GM18508 (cell line): ENCODE results near the gene EMD.

ENCODE experiments used
- ATAC-seq: cut with Tn5 transposase; IDR thresholded peaks from one replicate; pipeline ENCODE4 v1.9.1; 2021; ENCODE audit warnings: moderate number of reproducible peaks; ENCODE audit not compliant: insufficient read depth, unreplicated experiment

Gene EMD

DNA sequence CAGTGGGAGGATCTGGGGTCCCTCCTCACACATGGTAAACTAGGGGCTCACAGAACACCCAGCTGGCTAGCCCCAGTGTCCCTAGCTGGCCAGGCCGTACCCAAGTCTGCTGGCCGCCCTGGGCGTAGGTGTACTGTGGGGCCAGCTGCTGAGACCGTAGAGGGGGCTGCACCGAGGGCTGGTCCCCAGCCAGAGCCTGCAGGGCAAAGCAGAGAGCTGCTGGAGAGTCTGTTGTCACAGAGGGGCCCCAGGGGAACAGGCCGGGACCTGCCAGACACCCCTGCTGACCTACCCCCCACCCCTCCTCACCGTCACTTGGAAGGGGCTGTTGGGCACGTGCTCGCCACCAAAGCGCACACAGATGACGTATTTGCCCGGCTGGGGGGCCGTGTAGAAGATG lies 24.6 kb upstream of the EMD start:
- ATAC-seq = no peak

DNA sequence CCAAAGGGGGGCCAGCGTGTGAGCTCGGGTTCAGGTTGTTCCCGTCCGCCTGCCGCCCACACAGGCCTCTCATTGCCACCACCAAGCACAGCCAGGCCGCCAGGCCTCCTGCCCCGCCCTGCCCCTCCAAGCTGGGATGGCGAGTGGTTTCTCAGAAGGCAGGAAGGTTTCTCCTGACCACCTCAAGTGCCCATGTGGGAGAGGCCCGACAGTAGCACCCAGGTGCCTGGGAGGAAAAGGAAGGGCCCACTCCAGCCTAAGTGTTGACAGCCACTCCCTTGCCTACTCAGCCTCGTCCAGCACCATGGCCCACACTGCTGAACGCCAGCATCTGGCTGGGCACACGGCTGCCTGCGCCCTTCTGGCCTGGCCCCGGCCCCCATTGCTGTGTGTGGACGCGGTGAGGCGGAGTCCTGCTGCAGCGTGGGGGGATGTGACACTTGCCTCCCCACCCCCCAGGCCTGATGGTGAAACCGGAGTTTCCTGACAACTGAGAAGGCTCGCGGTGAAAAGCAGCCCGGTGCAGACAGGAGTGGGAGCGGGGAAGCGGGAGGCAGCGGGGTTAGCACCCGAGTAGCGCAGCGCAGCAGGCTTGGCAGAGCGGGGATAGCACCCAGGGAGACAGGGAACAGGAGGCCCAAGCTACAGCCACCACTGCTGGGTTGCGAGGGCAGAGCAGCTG lies 23.9 kb upstream of the EMD start:
- ATAC-seq = no peak

DNA sequence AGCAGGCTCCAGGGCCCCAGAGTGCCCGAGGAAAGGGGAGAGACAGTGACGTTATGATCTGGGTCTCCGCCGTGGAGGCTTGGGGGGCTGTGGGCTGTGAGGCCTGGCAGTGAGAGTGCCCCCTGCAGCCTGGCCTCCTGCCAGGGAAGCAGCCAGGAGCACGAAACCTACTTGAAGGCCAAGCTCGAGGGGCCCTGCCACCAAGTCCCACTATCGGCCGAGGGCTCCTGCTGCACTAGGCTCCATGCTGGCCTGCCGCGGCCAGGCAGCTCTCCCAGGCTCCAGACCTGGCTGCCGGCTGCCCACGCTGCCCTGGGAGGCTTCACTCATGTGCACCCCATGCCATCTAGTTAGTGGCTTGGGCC lies 23.3 kb upstream of the EMD start:
- ATAC-seq = no peak

DNA sequence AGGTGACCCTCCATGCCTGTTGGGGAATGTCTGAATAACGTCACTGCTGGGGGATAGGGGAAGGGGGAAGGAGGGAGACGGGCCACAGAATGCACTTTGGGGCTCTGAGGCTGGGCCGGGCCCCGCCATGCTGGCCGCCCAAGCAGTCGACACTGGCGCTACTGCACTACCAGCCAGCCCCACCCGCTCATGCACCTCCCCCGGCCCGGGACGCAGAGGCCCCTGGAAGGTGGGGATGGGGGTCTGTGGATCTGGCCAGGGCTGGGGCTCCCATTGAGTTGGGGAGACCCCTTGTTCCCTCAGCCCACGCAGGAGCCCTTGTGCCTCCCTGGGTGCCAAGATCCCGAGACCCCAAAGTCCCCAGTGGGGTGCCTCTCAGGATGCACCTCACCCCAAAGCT lies 22.5 kb upstream of the EMD start:
- no peak for ATAC-seq

DNA sequence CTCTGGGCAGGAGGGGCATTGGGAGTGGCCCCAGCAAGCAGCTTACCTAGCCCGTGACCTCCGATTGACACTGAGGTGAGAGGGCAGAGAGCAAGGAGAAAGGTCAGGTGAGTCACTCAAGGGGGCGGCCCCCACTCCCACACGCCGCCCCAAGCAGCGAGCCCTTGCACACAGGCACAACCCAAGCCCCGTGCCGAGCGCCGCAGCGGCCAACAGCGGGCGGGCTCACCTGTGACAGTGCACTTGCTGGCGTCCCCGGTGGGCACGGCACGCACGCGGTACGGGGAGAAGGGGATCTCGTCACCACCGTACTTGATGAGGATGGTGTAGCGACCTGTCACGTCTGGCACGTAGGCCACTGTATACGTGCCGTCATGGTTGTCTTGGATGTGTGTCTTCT lies 21.9 kb upstream of the EMD start:
- no peak for ATAC-seq

DNA sequence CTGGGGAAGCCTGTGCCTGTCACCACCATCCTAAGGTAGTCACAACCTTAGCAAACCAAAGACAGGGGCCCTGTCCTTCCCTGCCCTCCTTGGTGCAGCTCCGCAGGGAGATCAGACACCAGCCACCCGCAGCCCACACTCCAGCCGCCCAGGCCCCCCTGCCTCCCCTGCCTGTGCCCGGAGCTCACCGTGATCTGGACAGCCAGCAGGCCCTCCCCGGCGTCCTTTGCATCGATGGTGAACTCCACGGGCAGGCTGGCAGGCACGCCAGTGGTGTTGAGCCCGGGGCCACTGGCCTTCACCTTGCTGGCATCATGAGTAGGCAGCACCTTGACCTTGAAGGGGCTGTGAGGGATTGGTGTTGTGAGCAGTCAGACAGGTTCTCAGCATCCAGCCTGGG lies 21.1 kb upstream of the EMD start:
- ATAC-seq = no peak

DNA sequence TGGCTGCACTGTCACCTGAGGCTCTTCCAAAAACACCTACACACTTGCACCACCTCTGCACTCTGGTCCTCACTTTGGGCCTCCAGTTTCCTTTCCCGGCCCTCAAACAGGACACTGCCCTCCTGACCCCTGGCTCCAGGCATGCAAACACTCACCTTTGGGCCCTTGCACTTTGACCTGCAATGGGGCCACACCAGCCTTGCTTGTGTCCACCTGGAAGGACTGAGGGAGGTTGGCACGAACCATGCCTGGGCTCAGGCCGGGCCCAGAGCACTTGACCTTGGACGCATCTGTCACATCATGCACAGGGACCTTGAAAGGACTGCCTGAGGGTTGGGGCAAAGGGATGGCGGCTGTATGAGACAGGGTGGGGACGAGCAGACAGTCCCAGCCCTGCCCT lies 20.3 kb upstream of the EMD start:
- no peak for ATAC-seq

DNA sequence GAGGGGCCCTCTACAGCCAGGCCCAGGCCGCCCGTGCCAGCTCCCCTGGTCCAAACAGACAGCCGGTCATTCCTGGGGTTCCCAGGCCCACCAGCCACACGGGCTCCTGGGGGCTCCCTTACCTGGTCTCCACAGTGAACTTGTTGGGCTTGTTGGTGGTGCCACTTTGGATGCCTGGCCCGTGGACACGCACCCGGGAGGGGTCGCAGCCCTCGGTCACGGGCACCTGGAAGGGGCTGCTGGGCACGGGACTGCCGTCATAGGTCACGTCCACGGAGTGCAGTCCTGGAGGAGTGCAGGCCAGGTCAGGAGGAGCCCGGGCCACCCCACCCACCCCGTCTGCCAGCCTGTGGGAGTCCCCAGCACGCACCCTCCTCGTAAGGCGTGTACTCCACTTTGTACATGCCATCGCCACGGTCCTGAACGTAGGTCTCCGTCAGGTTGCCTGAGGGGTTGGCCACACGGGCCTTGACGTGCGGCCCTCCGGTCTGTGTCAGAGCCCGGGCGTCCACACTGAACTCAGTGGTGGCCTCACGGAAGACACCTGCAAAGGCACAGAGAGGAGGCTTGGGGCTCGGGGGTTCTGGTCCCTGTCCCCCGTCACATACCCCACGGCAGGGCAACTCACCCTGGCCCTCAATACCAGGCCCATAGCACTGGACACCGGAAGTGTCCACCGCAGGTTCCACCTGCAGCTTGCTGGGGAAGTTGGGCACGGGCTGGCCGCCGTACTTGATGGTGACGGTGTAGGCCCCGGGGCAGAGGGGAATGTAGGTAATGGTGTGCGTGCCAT lies 19.5 kb upstream of the EMD start:
- no peak for ATAC-seq

DNA sequence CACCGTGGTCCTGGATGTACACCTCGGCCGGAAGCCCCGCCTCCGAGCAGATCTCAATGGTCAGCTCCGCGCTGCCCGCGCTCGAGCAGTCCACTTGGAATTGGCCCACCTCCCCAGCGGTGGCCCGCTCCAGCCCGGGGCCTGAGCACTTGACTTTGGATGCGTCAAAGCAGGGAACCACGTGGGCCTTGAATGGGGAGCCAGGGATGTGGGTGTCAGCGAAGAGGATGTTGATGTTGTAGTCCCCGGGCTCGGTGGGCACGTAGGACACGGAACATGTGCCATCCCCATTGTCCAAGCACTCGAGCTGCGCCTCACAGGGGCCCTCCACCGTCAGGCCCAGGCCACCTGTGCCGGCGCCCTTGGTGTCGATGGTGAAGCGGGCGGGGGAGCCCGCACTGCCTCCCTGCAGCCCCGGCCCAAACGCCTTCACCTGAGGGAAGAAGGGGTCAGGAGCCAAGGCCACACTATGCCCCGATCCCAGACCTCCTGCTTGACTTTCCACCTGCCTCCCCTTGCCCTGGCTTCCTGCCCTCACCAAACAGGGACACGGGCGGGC lies 18.9 kb upstream of the EMD start:
- ATAC-seq = no peak

DNA sequence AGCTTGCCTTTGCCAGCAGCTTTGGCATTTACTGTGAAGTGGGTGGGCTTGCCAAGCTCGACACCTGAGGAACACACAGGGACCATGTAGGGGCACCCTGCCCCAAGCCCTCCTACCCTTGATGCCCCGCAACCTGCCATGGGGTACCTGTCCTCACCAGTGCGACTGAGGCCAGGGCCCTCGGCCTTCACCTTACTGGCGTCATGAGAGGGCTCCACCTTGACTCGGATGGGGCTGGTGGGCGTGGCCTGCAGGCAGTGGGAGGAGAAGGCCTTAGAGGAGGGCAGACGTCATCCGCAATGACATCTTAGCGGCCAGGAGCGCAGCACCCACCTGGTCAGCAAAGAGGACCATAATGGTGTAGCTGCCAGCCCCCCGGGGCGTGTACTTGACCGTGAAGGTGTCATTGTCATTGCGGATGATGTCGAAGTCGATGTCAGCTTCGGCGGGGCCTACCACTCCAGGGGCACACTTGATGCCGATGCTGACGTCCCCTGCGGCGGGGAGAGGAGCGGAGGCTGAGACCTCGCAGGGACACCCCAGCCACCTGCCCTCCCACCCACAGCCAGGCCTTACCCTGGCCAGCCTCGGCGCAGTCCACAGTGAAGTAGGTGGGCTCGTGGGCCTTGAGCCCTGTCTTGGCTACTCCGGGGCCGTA lies 16.9 kb upstream of the EMD start:
- no peak for ATAC-seq

DNA sequence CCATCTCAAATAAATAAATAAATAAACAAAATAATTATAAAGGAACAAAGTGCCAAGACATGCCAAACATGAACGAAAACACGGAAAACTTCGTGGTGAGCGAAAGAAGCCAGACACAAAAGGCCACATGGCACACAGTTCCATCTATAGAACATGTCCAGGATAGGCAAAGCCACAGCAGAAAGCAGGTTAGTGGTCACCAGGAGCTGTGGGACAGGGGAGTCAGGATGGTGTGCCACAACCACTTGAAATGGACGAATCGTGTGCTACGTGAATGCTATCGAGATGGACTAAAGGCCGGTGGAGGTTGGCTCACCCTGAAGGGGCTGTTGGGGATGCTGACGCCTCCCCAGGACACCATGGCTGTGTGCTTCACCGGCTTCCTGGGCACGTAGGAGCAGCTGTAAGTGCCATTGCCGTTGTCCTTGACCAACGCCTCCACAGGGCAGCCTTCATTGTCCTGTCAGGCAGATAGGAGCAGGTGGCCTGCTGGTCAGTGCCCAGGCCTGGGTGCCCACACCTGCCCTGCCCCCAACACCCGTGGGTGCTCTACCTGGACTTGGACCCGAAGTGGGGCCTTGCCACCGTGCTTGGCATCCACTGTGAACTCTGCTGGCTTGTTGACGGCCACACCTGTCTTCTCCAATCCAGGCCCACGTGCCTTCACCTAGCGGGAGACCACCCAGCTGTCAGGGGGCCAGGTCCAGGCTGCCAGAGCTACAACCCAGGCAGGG lies 15.2 kb upstream of the EMD start:
- no peak for ATAC-seq

DNA sequence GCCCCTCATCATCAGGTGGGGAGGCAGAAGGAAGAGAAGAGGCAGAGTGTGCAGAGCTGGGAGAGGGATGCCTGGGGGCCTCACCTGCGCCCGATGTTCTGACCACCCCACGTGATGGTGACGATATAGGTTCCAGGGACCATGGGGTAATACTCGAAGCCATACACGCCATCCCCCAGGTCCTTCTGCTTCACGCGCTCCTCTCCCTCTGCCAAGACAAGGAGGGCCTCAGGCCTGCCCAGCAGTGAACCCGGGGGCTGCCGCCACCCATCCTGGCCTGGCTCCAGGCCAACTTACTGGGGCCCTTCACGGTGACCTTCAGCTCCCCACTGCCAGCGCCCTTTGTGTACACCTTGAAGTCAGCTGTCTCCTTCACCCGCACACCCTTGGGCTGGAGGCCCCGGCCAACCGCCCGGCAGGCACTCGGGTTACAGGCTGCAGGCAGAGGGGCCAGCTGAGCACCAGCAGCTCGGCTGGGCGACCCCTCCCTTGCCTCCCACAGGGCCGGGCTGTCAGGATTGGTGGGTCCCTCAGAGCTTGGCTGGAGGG lies 14.0 kb upstream of the EMD start:
- ATAC-seq = no peak

DNA sequence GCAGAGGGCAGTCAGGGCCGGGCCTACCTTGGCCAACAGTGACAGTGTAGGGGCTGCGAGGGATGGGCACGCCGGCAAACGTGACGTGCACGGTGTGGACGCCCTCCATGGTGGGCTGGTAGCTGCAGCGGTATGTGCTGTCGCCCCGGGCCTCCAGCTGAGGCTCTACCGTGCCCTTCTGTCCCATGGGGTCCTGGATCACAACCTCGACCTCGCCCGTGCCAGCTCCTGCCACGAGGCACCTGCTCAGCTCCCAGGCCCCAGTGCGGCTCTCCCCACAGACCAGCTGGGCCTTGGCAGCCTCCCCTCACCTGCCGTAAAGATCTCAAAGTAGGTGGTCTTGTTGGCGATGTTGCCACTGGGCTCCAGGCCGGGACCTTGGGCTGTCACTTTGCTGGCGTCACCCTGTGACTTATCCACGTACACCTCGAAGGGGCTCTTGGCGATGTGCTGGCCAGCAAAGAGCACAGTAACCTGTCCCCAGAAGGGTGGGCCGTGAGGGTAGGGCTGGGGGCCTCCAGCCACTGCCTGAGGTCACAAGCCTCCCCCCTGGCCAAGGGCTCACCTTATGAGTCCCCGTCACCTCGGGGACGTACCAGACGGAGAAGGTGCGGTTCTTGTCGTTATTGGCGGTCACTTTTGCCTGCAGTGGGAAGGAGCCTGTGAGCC lies 13.0 kb upstream of the EMD start:
- no peak for ATAC-seq

DNA sequence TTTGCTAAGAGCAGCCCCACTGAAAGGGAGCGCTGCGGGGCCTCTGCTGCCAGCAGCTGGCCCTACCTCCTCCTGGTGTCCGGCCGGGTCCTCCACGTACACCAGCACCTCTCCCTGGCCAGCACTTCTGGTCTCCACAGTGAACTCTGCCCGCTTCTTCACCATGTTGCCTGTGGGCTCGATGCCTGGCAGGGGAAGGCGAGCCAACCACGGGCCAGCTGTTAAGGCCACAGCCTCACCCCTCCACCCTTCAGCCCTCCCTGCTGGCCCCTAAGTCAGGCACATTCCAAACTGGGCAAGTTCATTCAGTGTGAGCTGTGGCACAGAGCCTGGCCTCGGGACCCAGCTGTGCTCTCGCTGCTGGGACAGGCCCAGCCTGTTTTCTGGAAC lies 12.4 kb upstream of the EMD start:
- no peak for ATAC-seq

DNA sequence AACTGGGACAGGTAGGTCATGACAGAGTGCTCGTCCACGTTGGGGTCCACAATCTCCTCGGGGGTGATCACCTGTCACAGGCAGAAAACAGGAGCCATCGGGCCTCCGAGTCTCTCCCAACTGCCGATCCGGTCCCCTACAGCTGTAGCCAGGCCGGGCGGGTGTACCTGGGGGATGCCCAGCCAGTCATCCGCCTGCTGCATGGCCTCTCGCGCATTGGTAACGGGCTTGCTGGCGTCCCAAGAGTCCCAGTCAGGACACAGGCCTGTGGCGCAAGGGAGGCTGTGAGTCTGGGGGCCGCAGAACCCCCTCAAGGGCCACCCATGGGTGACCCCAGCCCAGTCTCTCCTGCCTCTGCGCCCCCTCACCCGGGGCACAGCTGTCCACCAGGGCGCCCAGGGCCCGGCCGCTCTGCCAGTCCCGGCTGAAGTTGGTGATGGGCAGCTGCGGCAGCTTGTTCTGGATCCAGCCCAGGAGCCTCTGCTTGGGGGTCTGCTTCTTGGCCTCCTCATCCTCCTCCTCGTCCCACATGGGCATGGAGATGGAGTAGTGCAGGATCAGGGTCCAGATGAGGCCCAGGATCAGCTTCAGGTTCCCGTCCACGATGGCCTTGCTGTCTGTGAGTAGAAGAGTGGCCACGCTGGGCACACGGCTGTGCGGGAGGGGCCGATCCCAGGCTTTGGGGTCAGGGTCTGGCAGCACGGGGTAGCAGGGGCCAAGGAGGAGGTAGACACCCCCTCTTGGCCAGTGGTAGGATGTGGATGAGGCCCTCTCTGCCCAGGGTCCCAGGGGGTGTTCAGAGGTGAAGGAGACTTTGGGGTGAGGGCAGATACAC lies 11.4 kb upstream of the EMD start:
- ATAC-seq = no peak

DNA sequence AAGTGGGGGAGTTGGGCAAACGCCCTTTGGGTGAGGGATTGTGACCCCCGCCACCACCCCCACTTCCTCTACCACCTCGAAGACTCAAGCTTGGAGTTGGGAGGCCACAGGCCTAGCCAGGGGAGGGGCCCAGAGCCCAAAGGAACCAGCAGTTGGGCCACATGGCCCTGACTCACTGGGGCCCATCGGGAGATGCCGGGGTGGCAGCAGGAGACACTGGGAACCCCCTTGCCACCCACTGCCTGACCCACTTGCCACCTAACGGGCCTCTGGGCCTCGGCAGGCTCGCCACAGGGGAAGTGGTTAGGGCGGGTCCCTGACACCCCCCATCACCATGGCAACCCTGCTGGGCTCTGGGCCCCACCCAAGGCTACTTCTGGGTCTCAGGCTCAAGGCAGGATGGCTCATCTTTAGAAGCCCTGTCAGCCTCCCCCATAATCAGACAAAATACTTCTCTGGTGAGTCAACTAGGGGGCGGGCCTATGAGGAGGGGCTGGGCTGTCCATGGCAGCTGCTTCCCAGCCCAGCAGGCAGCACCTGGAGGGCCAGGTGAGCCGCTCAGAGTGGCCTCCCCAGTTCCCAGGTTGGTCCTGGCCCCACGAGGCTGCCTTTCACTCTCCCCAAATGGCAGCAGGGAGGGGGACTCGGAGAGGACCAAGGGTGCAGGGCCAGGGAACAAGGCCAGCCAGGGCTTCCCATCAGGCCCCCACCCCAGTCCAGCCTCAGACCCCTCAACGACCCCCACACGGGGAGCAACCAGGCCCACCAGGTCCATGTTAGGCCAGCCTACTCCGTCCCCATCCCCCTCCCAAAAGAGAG lies 10.3 kb upstream of the EMD start:
- ATAC-seq = no peak

DNA sequence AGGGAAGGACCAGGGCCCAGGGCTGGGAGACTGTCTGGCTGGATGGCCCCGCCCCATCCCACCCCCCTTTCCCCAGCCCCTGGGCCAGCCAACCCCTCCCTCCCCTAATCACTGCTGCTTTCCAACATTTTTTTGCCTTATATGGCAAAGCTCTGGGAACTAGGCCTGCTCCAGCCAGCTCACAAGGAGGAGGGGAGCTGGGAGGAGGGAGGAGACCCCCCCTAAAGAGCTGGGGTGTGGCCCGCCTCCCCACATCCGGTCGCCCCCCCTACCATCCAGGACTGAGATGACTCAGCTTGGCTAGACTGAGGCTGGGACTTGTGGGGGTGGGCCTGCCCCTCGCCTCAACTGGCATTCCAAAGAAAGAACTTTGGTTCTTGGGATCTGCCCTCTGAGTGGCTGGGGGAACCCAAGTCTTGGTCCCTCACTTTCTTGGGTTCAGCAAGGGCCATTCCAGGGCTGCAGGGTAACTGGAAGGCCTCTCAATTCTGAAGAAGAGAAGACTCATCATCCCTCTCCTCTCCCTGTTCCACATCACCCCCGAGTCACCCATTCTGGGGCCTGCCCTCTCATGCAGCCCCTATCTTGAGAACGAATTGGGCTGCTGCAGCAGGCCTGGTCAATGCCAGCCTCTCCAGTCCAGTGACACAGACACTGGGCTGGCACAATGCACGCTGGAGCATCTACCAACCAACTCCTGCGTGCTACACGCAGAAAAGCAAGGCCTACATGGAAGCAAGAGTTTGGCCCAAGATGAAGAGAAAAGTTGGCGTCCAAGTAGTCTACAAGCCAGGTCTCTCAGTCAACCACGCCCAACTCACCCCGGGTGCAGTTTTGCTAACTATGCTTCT lies 9.4 kb upstream of the EMD start:
- no peak for ATAC-seq
